Measurements from ENCODE around the gene DLGAP1.

Gene DLGAP1

GRCh38 chr18:3948958-3949357 lies 506.1 kb downstream of the DLGAP1 start:
- Histone ChIP-seq H2AFZ (ENCODE audit: low read length, unreplicated experiment) (no peak overlapping the region), H3K79me2 (ENCODE audit: control insufficient read depth, insufficient read depth, low read length, unreplicated experiment) (no peaks in the 10 kb centered on the region), H3K27ac (ENCODE audit: low read depth, low read length) (no peak overlapping the region), H3K4me1 (ENCODE audit: control insufficient read depth, insufficient read depth, low read length, unreplicated experiment) (no peaks in the 10 kb centered on the region), H3K27me3 (ENCODE audit: insufficient read depth, low read length) (peaks cover 18% of the 10 kb centered on the region; the same call in 1 of the 2 replicates), H3K4me3 (ENCODE audit: low read depth, low read length) (no peak overlapping the region), H3K36me3 (ENCODE audit: insufficient read depth, low read length) (no peaks in the 10 kb centered on the region)

- H3K36me3 ChIP-seq (ENCODE audit: insufficient read depth, low read length): no peaks in the 10 kb centered on the region
- H3K79me2 ChIP-seq (ENCODE audit: control insufficient read depth, insufficient read depth, low read length, unreplicated experiment): no peaks in the 10 kb centered on the region
- no peak overlapping the region for H2AFZ ChIP-seq (ENCODE audit: low read length, unreplicated experiment)
- no peak overlapping the region for H3K4me3 ChIP-seq (ENCODE audit: low read depth, low read length)
- H3K4me1 ChIP-seq (ENCODE audit: control insufficient read depth, insufficient read depth, low read length, unreplicated experiment): no peaks in the 10 kb centered on the region
- no peak overlapping the region for H3K27ac ChIP-seq (ENCODE audit: low read depth, low read length)
- H3K27me3 ChIP-seq (ENCODE audit: insufficient read depth, low read length): peaks cover 18% of the 10 kb centered on the region; the same call in 1 of the 2 replicates
These were observed 507.7 kb downstream of the DLGAP1 start for GRCh38 chr18:3947383-3947782.

GRCh38 chr18:3935305-3935704 lies 519.8 kb downstream of the DLGAP1 start:
- Histone ChIP-seq H3K79me2 (ENCODE audit: control insufficient read depth, insufficient read depth, low read length, unreplicated experiment) (no peaks in the 10 kb centered on the region), H3K27ac (ENCODE audit: low read depth, low read length) (no peak overlapping the region), H3K27me3 (ENCODE audit: insufficient read depth, low read length) (no peaks in the 10 kb centered on the region), H3K36me3 (ENCODE audit: insufficient read depth, low read length) (no peaks in the 10 kb centered on the region), H2AFZ (ENCODE audit: low read length, unreplicated experiment) (no peak overlapping the region), H3K4me3 (ENCODE audit: low read depth, low read length) (no peak overlapping the region), H3K4me1 (ENCODE audit: control insufficient read depth, insufficient read depth, low read length, unreplicated experiment) (no peaks in the 10 kb centered on the region)

GRCh38 chr18:3932276-3932675 lies 522.8 kb downstream of the DLGAP1 start:
- H3K36me3 ChIP-seq (ENCODE audit: insufficient read depth, low read length): no peaks in the 10 kb centered on the region
- no peak overlapping the region for H3K4me3 ChIP-seq (ENCODE audit: low read depth, low read length)
- no peaks in the 10 kb centered on the region for H3K27me3 ChIP-seq (ENCODE audit: insufficient read depth, low read length)
- no peaks in the 10 kb centered on the region for H3K4me1 ChIP-seq (ENCODE audit: control insufficient read depth, insufficient read depth, low read length, unreplicated experiment)
- H2AFZ ChIP-seq (ENCODE audit: low read length, unreplicated experiment): no peak overlapping the region
- H3K27ac ChIP-seq (ENCODE audit: low read depth, low read length): no peak overlapping the region
- no peaks in the 10 kb centered on the region for H3K79me2 ChIP-seq (ENCODE audit: control insufficient read depth, insufficient read depth, low read length, unreplicated experiment)

- Histone ChIP-seq H3K4me3 (ENCODE audit: low read depth, low read length) (no peak overlapping the region), H3K4me1 (ENCODE audit: control insufficient read depth, insufficient read depth, low read length, unreplicated experiment) (no peaks in the 10 kb centered on the region), H3K36me3 (ENCODE audit: insufficient read depth, low read length) (no peaks in the 10 kb centered on the region)
These were observed 523.5 kb downstream of the DLGAP1 start for GRCh38 chr18:3931542-3932112.

GRCh38 chr18:3931013-3931315 lies 524.1 kb downstream of the DLGAP1 start:
- Histone ChIP-seq H3K79me2 (ENCODE audit: control insufficient read depth, insufficient read depth, low read length, unreplicated experiment) (no peaks in the 10 kb centered on the region), H3K4me3 (ENCODE audit: low read depth, low read length) (no peak overlapping the region), H2AFZ (ENCODE audit: low read length, unreplicated experiment) (no peak overlapping the region), H3K36me3 (ENCODE audit: insufficient read depth, low read length) (no peaks in the 10 kb centered on the region), H3K27me3 (ENCODE audit: insufficient read depth, low read length) (no peaks in the 10 kb centered on the region), H3K27ac (ENCODE audit: low read depth, low read length) (no peak overlapping the region), H3K4me1 (ENCODE audit: control insufficient read depth, insufficient read depth, low read length, unreplicated experiment) (no peaks in the 10 kb centered on the region)

More at GRCh38 chr18:3931542-3932112, 523.5 kb downstream of the DLGAP1 start:
- H2AFZ ChIP-seq (ENCODE audit: low read length, unreplicated experiment): no peak overlapping the region
- H3K79me2 ChIP-seq (ENCODE audit: control insufficient read depth, insufficient read depth, low read length, unreplicated experiment): no peaks in the 10 kb centered on the region
- no peak overlapping the region for H3K27ac ChIP-seq (ENCODE audit: low read depth, low read length)
- no peaks in the 10 kb centered on the region for H3K27me3 ChIP-seq (ENCODE audit: insufficient read depth, low read length)

GRCh38 chr18:3930126-3931012 lies 524.7 kb downstream of the DLGAP1 start:
- Histone ChIP-seq H3K4me3 (ENCODE audit: low read depth, low read length) (no peak overlapping the region), H3K27ac (ENCODE audit: low read depth, low read length) (no peak overlapping the region), H3K79me2 (ENCODE audit: control insufficient read depth, insufficient read depth, low read length, unreplicated experiment) (no peaks in the 10 kb centered on the region), H3K36me3 (ENCODE audit: insufficient read depth, low read length) (no peaks in the 10 kb centered on the region), H3K27me3 (ENCODE audit: insufficient read depth, low read length) (no peaks in the 10 kb centered on the region), H3K4me1 (ENCODE audit: control insufficient read depth, insufficient read depth, low read length, unreplicated experiment) (no peaks in the 10 kb centered on the region), H2AFZ (ENCODE audit: low read length, unreplicated experiment) (no peak overlapping the region)

- no peak overlapping the region for H3K27ac ChIP-seq (ENCODE audit: low read depth, low read length)
- no peak overlapping the region for H2AFZ ChIP-seq (ENCODE audit: low read length, unreplicated experiment)
- no peaks in the 10 kb centered on the region for H3K27me3 ChIP-seq (ENCODE audit: insufficient read depth, low read length)
- H3K79me2 ChIP-seq (ENCODE audit: control insufficient read depth, insufficient read depth, low read length, unreplicated experiment): no peaks in the 10 kb centered on the region
- peaks cover 6% of the 10 kb centered on the region for H3K4me1 ChIP-seq (ENCODE audit: control insufficient read depth, insufficient read depth, low read length, unreplicated experiment)
- H3K36me3 ChIP-seq (ENCODE audit: insufficient read depth, low read length): no peaks in the 10 kb centered on the region
- H3K4me3 ChIP-seq (ENCODE audit: low read depth, low read length): no peak overlapping the region
These were observed 530.7 kb downstream of the DLGAP1 start for GRCh38 chr18:3924455-3924854.

GRCh38 chr18:3923750-3924149 lies 531.4 kb downstream of the DLGAP1 start:
- H3K4me1 ChIP-seq (ENCODE audit: control insufficient read depth, insufficient read depth, low read length, unreplicated experiment): peaks cover 6% of the 10 kb centered on the region
- peaks cover 3% of the 10 kb centered on the region; the same call in 1 of the 2 replicates for H3K27me3 ChIP-seq (ENCODE audit: insufficient read depth, low read length)
- peak overlapping the region; percentile 22 for H2AFZ ChIP-seq (ENCODE audit: low read length, unreplicated experiment)
- H3K27ac ChIP-seq (ENCODE audit: low read depth, low read length): no peak overlapping the region
- H3K79me2 ChIP-seq (ENCODE audit: control insufficient read depth, insufficient read depth, low read length, unreplicated experiment): no peaks in the 10 kb centered on the region
- no peak overlapping the region for H3K4me3 ChIP-seq (ENCODE audit: low read depth, low read length)
- H3K36me3 ChIP-seq (ENCODE audit: insufficient read depth, low read length): no peaks in the 10 kb centered on the region

- Histone ChIP-seq H3K4me3 (ENCODE audit: low read depth, low read length) (no peak overlapping the region), H2AFZ (ENCODE audit: low read length, unreplicated experiment) (no peak overlapping the region), H3K4me1 (ENCODE audit: control insufficient read depth, insufficient read depth, low read length, unreplicated experiment) (peaks cover 6% of the 10 kb centered on the region), H3K79me2 (ENCODE audit: control insufficient read depth, insufficient read depth, low read length, unreplicated experiment) (no peaks in the 10 kb centered on the region), H3K27me3 (ENCODE audit: insufficient read depth, low read length) (peaks cover 11% of the 10 kb centered on the region), H3K36me3 (ENCODE audit: insufficient read depth, low read length) (no peaks in the 10 kb centered on the region), H3K27ac (ENCODE audit: low read depth, low read length) (no peak overlapping the region)
These were observed 533.3 kb downstream of the DLGAP1 start for GRCh38 chr18:3921826-3922225.

GRCh38 chr18:3920832-3921231 lies 534.3 kb downstream of the DLGAP1 start:
- Histone ChIP-seq H3K79me2 (ENCODE audit: control insufficient read depth, insufficient read depth, low read length, unreplicated experiment) (no peaks in the 10 kb centered on the region), H3K4me3 (ENCODE audit: low read depth, low read length) (no peak overlapping the region), H3K4me1 (ENCODE audit: control insufficient read depth, insufficient read depth, low read length, unreplicated experiment) (peaks cover 6% of the 10 kb centered on the region), H3K36me3 (ENCODE audit: insufficient read depth, low read length) (no peaks in the 10 kb centered on the region), H2AFZ (ENCODE audit: low read length, unreplicated experiment) (no peak overlapping the region), H3K27ac (ENCODE audit: low read depth, low read length) (no peak overlapping the region), H3K27me3 (ENCODE audit: insufficient read depth, low read length) (peaks cover 11% of the 10 kb centered on the region)
